Progenitor cell of endocrine pancreas (in vitro differentiated cells): ENCODE results near the gene RUNDC1. TPM values are rescaled to one million over a fixed set of nuclear protein-coding genes. Genes with fewer than 3 reads are reported as not detected.
"Not testable (repeated sequence)": the region's sequence is repeated elsewhere in the genome, so short reads cannot be mapped to it uniquely, and the experiment has no call there.

Source experiments
- DNase-seq: peaks from one replicate; pipeline ENCODE4 v3.0.0; 2021; ENCODE audit warnings: low spot score; ENCODE audit not compliant: unreplicated experiment
- H3K27ac Mint-ChIP-seq: 2 replicates; pipeline ENCODE4 v1.8.0; 2021; ENCODE audit warnings: mild to moderate bottlenecking, moderate library complexity, mixed read lengths
- H3K27me3 Mint-ChIP-seq: 2 replicates; pipeline ENCODE4 v1.8.0; 2021; ENCODE audit warnings: mixed read lengths
- H3K36me3 Mint-ChIP-seq: 2 replicates; pipeline ENCODE4 v1.8.0; 2022; ENCODE audit warnings: mixed read lengths; ENCODE audit not compliant: insufficient read depth
- H3K4me1 Mint-ChIP-seq: 2 replicates; pipeline ENCODE4 v1.8.0; 2021; ENCODE audit warnings: low read depth, mixed read lengths
- H3K4me3 Mint-ChIP-seq: 2 replicates; pipeline ENCODE4 v1.8.0; 2021; ENCODE audit warnings: low read depth, mild to moderate bottlenecking, moderate library complexity, mixed read lengths
- H3K9me3 Mint-ChIP-seq: 2 replicates; pipeline ENCODE4 v1.8.0; 2021; ENCODE audit warnings: low read depth, mixed read lengths
- total RNA-seq: library from RNA; stranded (reverse); gene quantifications from 2 replicates; pipeline ENCODE4 v1.2.1, GENCODE V29; 2021
- TF ChIP-seq, protein P1 (sequence below): fragments of 200-600 bp; sonication (generic); IDR thresholded peaks from one replicate; pipeline ENCODE4 v1.5.0; 2021; ENCODE audit warnings: antibody characterized with exemption, mild to moderate bottlenecking; ENCODE audit not compliant: unreplicated experiment

Gene RUNDC1
- total RNA-seq, 1 donor from 2014 or later, result 22.6 TPM

DNA sequence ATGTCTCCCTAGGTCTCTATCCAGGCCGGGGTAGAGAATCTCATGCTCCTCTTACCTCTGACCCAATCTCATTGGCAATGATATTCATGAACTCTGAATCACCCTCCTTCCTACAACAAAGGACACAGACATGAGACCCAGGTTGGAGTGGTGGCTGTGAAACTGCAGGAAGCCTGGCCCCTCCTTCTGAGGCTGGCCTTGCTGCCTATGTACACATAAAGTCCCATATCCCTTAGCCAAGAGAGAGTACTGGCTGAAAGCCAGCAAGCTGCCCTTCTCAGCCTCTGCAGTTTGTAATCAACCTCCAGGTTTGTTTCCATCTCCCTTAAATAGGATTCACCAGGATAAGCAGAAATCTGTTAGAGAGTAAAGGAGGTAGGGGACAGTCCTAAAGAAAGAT is 26.7 kb upstream of the RUNDC1 start:
- H3K36me3 Mint-ChIP-seq, result peaks cover 27% of the 10 kb centered on the region
- no peaks in the 10 kb centered on the region for H3K4me1 Mint-ChIP-seq
- no peak overlapping the region for H3K27ac Mint-ChIP-seq
- DNase-seq, result no peak
- H3K9me3 Mint-ChIP-seq, result no peaks in the 10 kb centered on the region
- no peaks in the 10 kb centered on the region for H3K27me3 Mint-ChIP-seq
- H3K4me3 Mint-ChIP-seq, result no peak overlapping the region
- TF ChIP-seq, protein P1, sequence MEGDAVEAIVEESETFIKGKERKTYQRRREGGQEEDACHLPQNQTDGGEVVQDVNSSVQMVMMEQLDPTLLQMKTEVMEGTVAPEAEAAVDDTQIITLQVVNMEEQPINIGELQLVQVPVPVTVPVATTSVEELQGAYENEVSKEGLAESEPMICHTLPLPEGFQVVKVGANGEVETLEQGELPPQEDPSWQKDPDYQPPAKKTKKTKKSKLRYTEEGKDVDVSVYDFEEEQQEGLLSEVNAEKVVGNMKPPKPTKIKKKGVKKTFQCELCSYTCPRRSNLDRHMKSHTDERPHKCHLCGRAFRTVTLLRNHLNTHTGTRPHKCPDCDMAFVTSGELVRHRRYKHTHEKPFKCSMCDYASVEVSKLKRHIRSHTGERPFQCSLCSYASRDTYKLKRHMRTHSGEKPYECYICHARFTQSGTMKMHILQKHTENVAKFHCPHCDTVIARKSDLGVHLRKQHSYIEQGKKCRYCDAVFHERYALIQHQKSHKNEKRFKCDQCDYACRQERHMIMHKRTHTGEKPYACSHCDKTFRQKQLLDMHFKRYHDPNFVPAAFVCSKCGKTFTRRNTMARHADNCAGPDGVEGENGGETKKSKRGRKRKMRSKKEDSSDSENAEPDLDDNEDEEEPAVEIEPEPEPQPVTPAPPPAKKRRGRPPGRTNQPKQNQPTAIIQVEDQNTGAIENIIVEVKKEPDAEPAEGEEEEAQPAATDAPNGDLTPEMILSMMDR, result no peak

DNA sequence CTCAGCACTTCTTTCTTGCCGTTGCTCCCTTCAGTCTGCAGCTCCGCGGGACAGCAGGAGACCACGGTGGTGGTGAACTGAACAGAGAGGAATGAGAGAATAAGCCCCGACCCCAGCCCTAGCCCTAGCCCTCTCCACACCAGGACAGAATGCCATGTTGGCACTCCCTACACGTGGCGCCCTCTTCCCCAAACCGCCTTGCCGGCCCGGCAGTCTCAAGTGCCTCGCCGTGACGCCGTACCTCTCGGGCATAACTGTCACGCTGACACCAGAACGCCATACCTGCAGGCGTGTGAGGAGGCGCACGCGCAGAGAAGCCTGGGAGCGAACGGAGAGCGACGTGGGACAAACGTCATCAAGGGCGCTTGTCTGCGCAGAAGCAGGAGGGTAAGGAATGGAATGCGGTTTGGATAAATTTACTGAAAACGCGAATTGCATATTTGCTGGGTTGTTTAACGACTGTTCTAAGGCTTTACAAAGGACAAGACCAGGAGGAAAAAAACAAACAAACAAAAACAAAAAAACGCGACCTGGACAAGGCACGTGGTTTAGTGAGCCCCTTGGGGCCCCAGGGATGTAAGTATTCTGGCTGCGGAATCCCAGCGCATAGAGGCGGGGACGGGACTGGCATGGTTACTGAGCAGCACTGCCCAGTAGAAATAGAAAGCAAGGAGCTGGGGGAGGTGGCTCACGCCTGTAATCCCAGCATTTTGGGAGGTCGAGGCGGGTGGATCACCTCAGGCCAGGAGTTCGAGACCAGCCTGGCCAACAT is 16.0 kb upstream of the RUNDC1 start, which contains the start of gene AARSD1:
AARSD1 (minus strand) TSS at position 294 of the 772 bp plus-strand sequence; CDS start at position 280, 14 bp downstream.
- peak; percentile 78 for DNase-seq
- Mint-ChIP-seq H3K36me3 (peaks cover 7% of the 10 kb centered on the region), H3K27ac (peak within 1 kb of the TSS; percentile 99), H3K4me1 (peaks cover 11% of the 10 kb centered on the region), H3K9me3 (no peaks in the 10 kb centered on the region), H3K27me3 (no peaks in the 10 kb centered on the region), H3K4me3 (peak within 1 kb of the TSS; percentile 93)
- TF ChIP-seq, protein P1, result no peak

DNA sequence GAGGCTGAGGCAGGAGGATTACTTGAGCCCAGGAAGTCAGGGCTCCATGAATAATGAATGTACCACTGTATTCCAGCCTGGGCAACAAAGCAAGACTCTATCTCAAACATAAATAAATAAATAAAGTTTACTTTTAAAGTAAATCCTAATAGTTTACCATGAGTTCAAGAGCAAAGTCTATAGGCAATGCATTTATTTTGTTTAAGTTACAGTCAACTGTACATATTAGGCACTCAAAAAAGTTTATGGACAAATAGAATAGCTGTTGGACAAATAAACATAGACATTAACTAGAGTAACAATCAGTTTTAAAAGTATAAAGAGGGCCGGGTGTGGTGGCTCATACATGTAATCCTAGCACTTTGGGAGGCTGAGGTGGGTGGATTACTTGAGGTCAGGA is 12.4 kb upstream of the RUNDC1 start:
- TF ChIP-seq, protein P1, result no peak
- H3K9me3 Mint-ChIP-seq, result no peaks in the 10 kb centered on the region
- DNase-seq, result no peak
- no peaks in the 10 kb centered on the region for H3K27me3 Mint-ChIP-seq
- no peak overlapping the region for H3K4me3 Mint-ChIP-seq
- H3K27ac Mint-ChIP-seq, result no peak overlapping the region
- H3K4me1 Mint-ChIP-seq, result peaks cover 11% of the 10 kb centered on the region
- peaks cover 1% of the 10 kb centered on the region for H3K36me3 Mint-ChIP-seq

DNA sequence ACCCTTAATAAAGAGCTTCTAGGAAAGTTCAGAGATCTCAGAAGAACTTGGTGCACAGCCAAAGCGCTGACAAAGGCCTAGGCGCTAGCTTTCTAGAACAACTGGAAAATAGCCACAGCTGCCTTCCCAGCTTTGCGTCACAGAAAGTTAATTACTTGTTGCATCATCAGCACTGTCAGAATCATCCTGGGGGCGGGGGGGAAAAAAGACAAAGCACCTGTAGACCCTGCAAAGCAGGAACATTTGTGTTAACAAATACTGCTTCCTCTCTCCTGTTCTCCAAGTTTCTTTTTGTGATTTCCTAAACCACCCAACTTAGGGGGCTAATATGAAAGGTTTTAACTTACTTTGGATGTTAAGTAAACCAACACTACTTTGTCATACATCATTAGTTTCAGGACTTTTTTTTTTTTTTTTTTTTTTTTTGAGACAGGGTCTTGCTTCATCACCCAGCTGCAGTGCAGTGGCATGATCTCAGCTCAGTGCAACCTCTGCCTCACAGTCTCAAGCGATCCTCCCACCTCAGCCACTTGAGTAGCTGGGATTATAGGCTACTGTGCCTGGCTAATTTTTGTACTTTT is 11.3 kb upstream of the RUNDC1 start:
- H3K4me3 Mint-ChIP-seq, result no peak overlapping the region
- peak overlapping the region; percentile 41 for H3K27ac Mint-ChIP-seq
- TF ChIP-seq, protein P1, result no peak
- peaks cover 5% of the 10 kb centered on the region for H3K4me1 Mint-ChIP-seq
- peaks cover 1% of the 10 kb centered on the region for H3K36me3 Mint-ChIP-seq
- no peak for DNase-seq
- no peaks in the 10 kb centered on the region for H3K27me3 Mint-ChIP-seq
- no peaks in the 10 kb centered on the region for H3K9me3 Mint-ChIP-seq

DNA sequence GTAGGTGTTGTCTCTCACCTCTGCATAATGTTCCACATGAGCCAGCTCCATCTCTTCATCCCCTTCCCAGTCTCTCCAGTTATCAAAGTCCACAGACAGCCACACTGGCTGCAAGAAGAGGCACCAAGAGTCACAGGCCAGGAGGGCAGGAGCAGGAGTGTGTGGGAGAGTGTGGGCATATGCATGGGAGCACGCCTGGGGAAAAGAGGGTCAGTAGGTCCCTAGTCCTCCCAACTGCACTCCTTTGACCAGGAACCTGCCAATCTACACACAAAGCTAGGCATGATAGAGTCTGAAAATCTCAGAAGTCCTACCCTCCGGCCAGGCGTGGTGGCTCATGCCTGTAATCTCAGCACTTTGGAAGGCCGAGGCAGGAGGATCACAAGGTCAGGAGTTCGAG is 8.8 kb upstream of the RUNDC1 start:
- DNase-seq, result no peak
- H3K9me3 Mint-ChIP-seq, result no peaks in the 10 kb centered on the region
- no peaks in the 10 kb centered on the region for H3K27me3 Mint-ChIP-seq
- H3K4me1 Mint-ChIP-seq, result no peaks in the 10 kb centered on the region
- no peak overlapping the region for H3K4me3 Mint-ChIP-seq
- TF ChIP-seq, protein P1, result no peak
- H3K27ac Mint-ChIP-seq, result no peak overlapping the region
- peaks cover 1% of the 10 kb centered on the region for H3K36me3 Mint-ChIP-seq

DNA sequence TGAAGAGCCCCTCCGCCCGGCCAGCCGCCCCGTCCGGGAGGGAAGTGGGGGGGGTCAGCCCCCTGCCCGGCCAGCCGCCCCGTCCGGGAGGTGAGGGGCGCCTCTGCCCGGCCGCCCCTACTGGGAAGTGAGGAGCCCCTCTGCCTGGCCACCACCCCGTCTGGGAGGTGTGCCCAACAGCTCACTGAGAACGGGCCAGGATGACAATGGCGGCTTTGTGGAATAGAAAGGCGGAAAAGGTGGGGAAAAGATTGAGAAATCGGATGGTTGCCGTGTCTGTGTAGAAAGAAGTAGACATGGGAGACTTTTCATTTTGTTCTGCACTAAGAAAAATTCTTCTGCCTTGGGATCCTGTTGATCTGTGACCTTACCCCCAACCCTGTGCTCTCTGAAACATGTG is 7.0 kb upstream of the RUNDC1 start:
- not testable (repeated sequence) for H3K4me1 Mint-ChIP-seq, H3K27ac Mint-ChIP-seq, H3K9me3 Mint-ChIP-seq, H3K27me3 Mint-ChIP-seq, H3K4me3 Mint-ChIP-seq, DNase-seq, H3K36me3 Mint-ChIP-seq
